A673 (cell line): ENCODE results near the gene ACTN2.

ENCODE experiments used
- EZH2 ChIP-seq: fragments of 200-600 bp; sonication (generic); IDR thresholded peaks from 2 replicates; pipeline ENCODE4 v1.6.1; 2017; ENCODE audit warnings: borderline replicate concordance, low read depth, mild to moderate bottlenecking, mixed read lengths, antibody characterized with exemption, low read length; ENCODE audit not compliant: poor library complexity, severe bottlenecking
- TF ChIP-seq, protein P1 (sequence below): fragments of 300-800, 200-600 bp; sonication (generic); conservative IDR thresholded peaks from 2 replicates; pipeline ENCODE4 v1.5.1; 2017; ENCODE audit warnings: low read depth, mild to moderate bottlenecking, antibody characterized with exemption, low read length, moderate library complexity, mixed read lengths

DNA sequence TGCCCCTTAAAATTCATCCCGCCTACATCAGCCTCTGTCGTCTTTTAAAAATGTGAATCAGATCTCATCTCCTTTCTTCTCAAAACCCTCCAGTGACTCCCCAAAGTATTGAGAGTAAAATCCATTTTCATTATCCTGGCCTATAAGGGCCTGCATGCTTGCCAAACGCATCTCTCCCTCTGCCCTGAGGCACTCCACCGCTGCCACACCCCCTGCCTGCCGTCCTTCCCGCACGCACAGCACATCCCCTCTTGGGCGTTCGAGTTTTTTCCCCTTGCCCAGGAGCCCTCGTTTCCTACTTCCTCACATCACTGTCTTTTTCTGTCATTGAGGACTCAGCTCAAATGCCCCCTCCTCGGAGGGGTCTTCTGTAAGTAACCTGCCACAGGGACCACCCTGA, 55.5 kb downstream of the ACTN2 start:
- TF ChIP-seq EZH2 = no peak
- TF ChIP-seq, protein P1, sequence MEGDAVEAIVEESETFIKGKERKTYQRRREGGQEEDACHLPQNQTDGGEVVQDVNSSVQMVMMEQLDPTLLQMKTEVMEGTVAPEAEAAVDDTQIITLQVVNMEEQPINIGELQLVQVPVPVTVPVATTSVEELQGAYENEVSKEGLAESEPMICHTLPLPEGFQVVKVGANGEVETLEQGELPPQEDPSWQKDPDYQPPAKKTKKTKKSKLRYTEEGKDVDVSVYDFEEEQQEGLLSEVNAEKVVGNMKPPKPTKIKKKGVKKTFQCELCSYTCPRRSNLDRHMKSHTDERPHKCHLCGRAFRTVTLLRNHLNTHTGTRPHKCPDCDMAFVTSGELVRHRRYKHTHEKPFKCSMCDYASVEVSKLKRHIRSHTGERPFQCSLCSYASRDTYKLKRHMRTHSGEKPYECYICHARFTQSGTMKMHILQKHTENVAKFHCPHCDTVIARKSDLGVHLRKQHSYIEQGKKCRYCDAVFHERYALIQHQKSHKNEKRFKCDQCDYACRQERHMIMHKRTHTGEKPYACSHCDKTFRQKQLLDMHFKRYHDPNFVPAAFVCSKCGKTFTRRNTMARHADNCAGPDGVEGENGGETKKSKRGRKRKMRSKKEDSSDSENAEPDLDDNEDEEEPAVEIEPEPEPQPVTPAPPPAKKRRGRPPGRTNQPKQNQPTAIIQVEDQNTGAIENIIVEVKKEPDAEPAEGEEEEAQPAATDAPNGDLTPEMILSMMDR = no peak
